Thyroid gland (tissue), 4 donors: ENCODE results near the gene PPP1R12B. TPM values are rescaled to one million over a fixed set of nuclear protein-coding genes. Genes with fewer than 3 reads are reported as not detected.
"Not testable (repeated sequence)": the region's sequence is repeated elsewhere in the genome, so short reads cannot be mapped to it uniquely, and the experiment has no call there.

Experiments
- DNase-seq, 2 donors: peaks; one replicate each; pipeline ENCODE4 v3.0.0-alpha.2; 2019
- H3K27ac ChIP-seq, 3 donors: fragments of 200-600 bp; sonication (generic); 1 replicate in 2 of 3; 2 replicates in 1 of 3; pipeline ENCODE4 v1.5.1; 2016 to 2019; ENCODE audit warnings: mild to moderate bottlenecking in 1 of 3, moderate library complexity in 1 of 3
- H3K27me3 ChIP-seq: fragments of 200-600 bp; sonication (generic); one replicate; pipeline ENCODE4 v1.5.1; 2019
- H3K36me3 ChIP-seq, 2 donors: fragments of 200-600 bp; sonication (generic); one replicate each; pipeline ENCODE4 v1.5.1; 2016 to 2019
- H3K4me1 ChIP-seq, 2 donors: fragments of 200-600 bp; sonication (generic); one replicate each; pipeline ENCODE4 v1.5.1; 2017 to 2019
- H3K4me3 ChIP-seq, 3 donors: fragments of 200-600 bp; sonication (generic); replicated peaks in 1 of 3; 1 replicate in 2 of 3; 2 replicates in 1 of 3; pipeline ENCODE4 v1.5.1; 2016; ENCODE audit warnings: mild to moderate bottlenecking in 1 of 3
- H3K9me3 ChIP-seq: fragments of 200-600 bp; sonication (generic); one replicate; pipeline ENCODE4 v1.5.1; 2017
- CTCF ChIP-seq, 6 experiments: fragments of 200-600 bp in 3 of 6; fragments of 450-650 bp in 3 of 6; sonication (generic) in 3 of 6; IDR thresholded peaks; one replicate each; pipeline ENCODE4 v1.5.1; 2016 to 2019; ENCODE audit warnings: antibody characterized with exemption in 6 of 6, mild to moderate bottlenecking in 2 of 6, inconsistent platforms in 1 of 6, moderate library complexity in 1 of 6
- POLR2A ChIP-seq, 2 donors: fragments of 450-650 bp; IDR thresholded peaks; one replicate each; pipeline ENCODE4 v1.6.1; 2017; ENCODE audit warnings: antibody characterized with exemption in 2 of 2, mild to moderate bottlenecking in 2 of 2, moderate library complexity in 1 of 2
- WGBS, 2 donors: methylation state at CpG; one replicate each; pipeline ENCODE4 v1.1.5; 2017; 5-methylcytosine and 5-hydroxymethylcytosine counted together
- intact Hi-C: fragments of 100-400 bp; cut with DNase I; formaldehyde crosslinking; loops from one replicate; pipeline ENCODE4 v1.15.1; 2023
- total RNA-seq, 4 donors: library from RNA; depleted of rRNA; stranded (reverse); fragments of >200 nt; gene quantifications; one replicate each; pipeline ENCODE4 v1.2.3, GENCODE V29; 2016

Gene PPP1R12B
- total RNA-seq, 4 donors from 2014 or later = 34.9 to 48.5 (median 41.3) TPM

- peak in 4 of 6 experiments; percentile 48 to 62 (median 57) for TF ChIP-seq CTCF (IDR thresholded peaks at IDR 0.05)
- intact Hi-C loops, H3K36me3 ChIP-seq, H3K9me3 ChIP-seq, H3K27ac ChIP-seq, H3K4me3 ChIP-seq, H3K27me3 ChIP-seq, DNase-seq: not testable (repeated sequence)
- WGBS, 2 donors = 33 to 37% methylated on average over 4 of the region's 4 CpGs
- H3K4me1 ChIP-seq = peaks cover 0 to 14% of the 10 kb centered on the region in 2 donors
Observed at GRCh38 chr1:202464153-202464742, 115.7 kb downstream of the PPP1R12B start.

- H3K4me3 ChIP-seq, H3K27me3 ChIP-seq, intact Hi-C loops, H3K27ac ChIP-seq, H3K9me3 ChIP-seq, H3K36me3 ChIP-seq, DNase-seq: not testable (repeated sequence)
- H3K4me1 ChIP-seq = peaks cover 0 to 14% of the 10 kb centered on the region in 2 donors
- WGBS, 2 donors = 86 to 87% methylated on average over 3 of the region's 3 CpGs
Observed at GRCh38 chr1:202465644-202466270, 117.3 kb downstream of the PPP1R12B start.

- intact Hi-C loops, H3K9me3 ChIP-seq, H3K27ac ChIP-seq, H3K4me3 ChIP-seq, H3K27me3 ChIP-seq, H3K36me3 ChIP-seq, DNase-seq: not testable (repeated sequence)
- H3K4me1 ChIP-seq = peaks cover 0 to 14% of the 10 kb centered on the region in 2 donors
Observed at GRCh38 chr1:202466339-202466738, 117.8 kb downstream of the PPP1R12B start.

- intact Hi-C loops = not testable (repeated sequence)
Observed at GRCh38 chr1:202467381-202467780, 118.9 kb downstream of the PPP1R12B start.

GRCh38 chr1:202468695-202469094 is 120.2 kb downstream of the PPP1R12B start:
- H3K36me3 ChIP-seq, H3K4me3 ChIP-seq, H3K4me1 ChIP-seq, H3K9me3 ChIP-seq, H3K27me3 ChIP-seq, intact Hi-C loops, H3K27ac ChIP-seq, DNase-seq: not testable (repeated sequence)
- 97 to 98% methylated on average over 3 of the region's 3 CpGs for WGBS, 2 donors

More at GRCh38 chr1:202467381-202467780, 118.9 kb downstream of the PPP1R12B start:
- H3K4me1 ChIP-seq, DNase-seq, H3K4me3 ChIP-seq, H3K27me3 ChIP-seq, H3K9me3 ChIP-seq, H3K27ac ChIP-seq, H3K36me3 ChIP-seq: not testable (repeated sequence)
- 98% methylated on average over 3 of the region's 3 CpGs for WGBS, 2 donors

GRCh38 chr1:202469123-202469522 is 120.6 kb downstream of the PPP1R12B start:
- H3K36me3 ChIP-seq, intact Hi-C loops, DNase-seq: not testable (repeated sequence)

GRCh38 chr1:202471246-202471645 is 122.7 kb downstream of the PPP1R12B start:
- intact Hi-C loops = no loop called here
- no peak for DNase-seq
- Histone ChIP-seq H3K4me3 (no peak overlapping the region), H3K27me3 (no peaks in the 10 kb centered on the region), H3K9me3 (no peaks in the 10 kb centered on the region), H3K36me3 (no peaks in the 10 kb centered on the region), H3K27ac (no peak overlapping the region), H3K4me1 (peaks cover 0 to 5% of the 10 kb centered on the region in 2 donors)
- TF ChIP-seq CTCF (IDR thresholded peaks at IDR 0.05) (no peak), POLR2A (IDR thresholded peaks at IDR 0.05) (no peak)
- WGBS, 2 donors = 94 to 95% methylated on average over 3 of the region's 3 CpGs

More at GRCh38 chr1:202469123-202469522, 120.6 kb downstream of the PPP1R12B start:
- H3K9me3 ChIP-seq, H3K27ac ChIP-seq, H3K4me1 ChIP-seq, H3K4me3 ChIP-seq, H3K27me3 ChIP-seq: not testable (repeated sequence)
- 97% methylated on average over 1 of the region's 1 CpG for WGBS, 2 donors

GRCh38 chr1:202472347-202473124 is 124.0 kb downstream of the PPP1R12B start:
- DNase-seq, intact Hi-C loops: not testable (repeated sequence)

GRCh38 chr1:202473266-202474045 is 125.0 kb downstream of the PPP1R12B start:
- H3K9me3 ChIP-seq, H3K27me3 ChIP-seq, DNase-seq, intact Hi-C loops, H3K27ac ChIP-seq, H3K36me3 ChIP-seq, H3K4me3 ChIP-seq, H3K4me1 ChIP-seq: not testable (repeated sequence)
- 70 to 77% methylated on average over 6 of the region's 6 CpGs for WGBS, 2 donors

More at GRCh38 chr1:202472347-202473124, 124.0 kb downstream of the PPP1R12B start:
- not testable (repeated sequence) for H3K9me3 ChIP-seq, H3K27me3 ChIP-seq, H3K4me3 ChIP-seq, H3K27ac ChIP-seq, H3K36me3 ChIP-seq, H3K4me1 ChIP-seq
- WGBS, 2 donors = 57 to 74% methylated on average over 2 of the region's 2 CpGs

- intact Hi-C loops, H3K4me3 ChIP-seq, H3K27me3 ChIP-seq, H3K4me1 ChIP-seq, H3K36me3 ChIP-seq, H3K9me3 ChIP-seq, DNase-seq, H3K27ac ChIP-seq: not testable (repeated sequence)
Observed at GRCh38 chr1:202479661-202480060, 131.2 kb downstream of the PPP1R12B start.
